Islet of Langerhans (tissue), 1 donor: ENCODE data around the gene PARD3.
"Not testable (repeated sequence)": the region's sequence is repeated elsewhere in the genome, so short reads cannot be mapped to it uniquely, and the experiment has no call there.

Experiments
- FAIRE-seq: peaks from one replicate; lab custom pipeline; 2011; peaks lifted over from hg19 to GRCh38; lab: Jason Lieb, UNC

The PARD3 gene

DNA sequence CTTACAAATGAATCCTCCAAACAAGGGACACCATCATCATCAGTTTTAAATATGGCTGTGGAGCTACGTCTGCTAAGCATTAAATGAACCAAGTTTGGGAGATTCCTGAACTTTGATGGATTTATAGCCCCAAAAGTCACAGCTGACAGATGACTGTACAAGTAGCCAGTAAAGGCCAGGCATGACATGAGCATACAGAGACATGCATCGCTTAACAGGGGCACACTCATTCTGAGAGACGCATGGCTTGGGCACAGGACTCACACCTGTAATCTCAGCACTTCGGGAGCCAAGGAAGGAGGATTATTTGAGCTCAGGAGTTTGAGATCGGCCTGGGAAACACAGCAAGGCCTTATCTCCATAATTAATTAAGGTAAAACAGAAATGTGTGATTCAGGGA, 166.2 kb downstream of the PARD3 start:
- no peak for FAIRE-seq

DNA sequence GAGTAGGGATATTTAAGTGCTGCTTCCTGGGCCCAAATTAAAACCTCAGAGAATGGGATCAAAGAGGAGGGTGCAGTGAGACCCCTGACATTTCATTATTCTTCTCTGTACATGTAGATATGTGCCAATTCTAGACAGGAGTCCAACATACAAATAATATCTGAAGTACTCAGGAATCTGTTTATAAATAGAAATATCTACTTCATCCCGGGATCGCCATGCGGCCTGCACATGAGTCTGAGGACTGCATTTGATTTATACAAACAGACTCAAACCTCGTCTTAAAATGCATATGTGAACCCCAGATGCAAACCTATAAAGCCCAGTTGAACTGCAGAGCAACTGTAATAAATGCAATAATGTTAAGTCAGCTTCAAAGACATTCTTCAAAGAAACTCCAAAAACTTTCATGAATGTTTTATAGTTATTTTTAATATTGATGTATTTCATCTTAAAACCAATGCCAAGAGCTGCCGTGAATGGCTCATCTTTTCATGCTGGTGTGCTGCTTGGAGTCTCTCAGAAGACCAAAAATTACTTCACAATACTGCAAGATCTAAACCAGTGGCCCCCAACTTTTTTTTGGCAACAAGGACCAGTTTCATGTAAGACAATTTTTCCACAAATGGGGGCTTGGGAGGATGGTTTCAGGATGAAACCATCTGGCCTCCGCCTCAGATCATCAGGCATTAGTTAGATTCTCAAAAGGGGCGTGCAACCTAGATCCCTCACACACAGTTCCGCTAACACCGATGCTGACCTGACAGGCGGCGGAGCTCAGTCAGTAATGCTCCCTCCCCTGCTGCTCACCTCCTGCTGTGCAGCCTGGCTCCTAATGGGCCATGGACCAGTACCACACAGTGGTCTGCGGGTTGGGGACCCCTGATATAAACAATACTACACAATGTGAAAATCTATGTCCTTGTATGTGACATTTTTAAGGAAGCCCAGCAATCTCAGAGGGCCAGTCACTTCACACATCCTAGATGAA, 166.9 kb downstream of the PARD3 start:
- FAIRE-seq = no peak

GRCh38 chr10:34647160-34647559, 167.9 kb downstream of the PARD3 start:
- no peak for FAIRE-seq

DNA sequence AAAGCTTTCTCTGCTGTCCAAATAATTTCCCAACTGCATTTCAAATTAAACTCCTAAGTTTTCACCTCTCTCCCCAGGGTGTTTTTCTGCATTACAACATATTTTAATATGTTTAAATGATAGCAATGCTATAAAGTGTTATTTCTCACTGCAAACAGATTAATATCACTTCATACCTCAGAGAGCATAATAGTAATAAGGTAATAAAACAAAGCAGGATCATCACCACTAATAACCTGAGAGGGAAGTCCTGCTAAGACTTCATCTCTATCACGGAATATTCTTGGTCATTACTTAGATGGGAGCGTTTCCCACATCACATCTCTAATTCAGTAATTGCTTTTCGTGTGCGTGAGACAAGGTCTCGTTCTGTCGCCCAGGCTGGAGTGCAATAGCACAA, 168.8 kb downstream of the PARD3 start:
- FAIRE-seq = no peak

DNA sequence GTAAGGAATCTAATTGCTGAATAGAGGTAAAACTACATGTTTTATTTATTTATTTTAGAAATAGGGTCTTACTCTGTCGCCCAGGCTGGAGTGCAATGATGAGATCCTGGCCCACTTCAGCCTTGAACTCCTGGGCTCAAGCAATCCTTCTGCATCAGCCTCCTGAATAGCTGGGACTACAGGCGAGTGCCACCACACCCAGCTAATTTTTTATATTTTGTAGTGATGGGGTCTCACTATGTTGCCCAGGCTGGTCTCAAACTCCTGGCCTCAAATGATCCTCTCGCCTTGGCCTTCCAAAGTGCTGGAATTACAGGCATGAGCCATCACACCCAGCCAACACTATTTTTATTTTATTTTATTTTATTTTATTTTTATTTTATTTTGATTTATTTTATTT, 170.3 kb downstream of the PARD3 start:
- not testable (repeated sequence) for FAIRE-seq

- no peak for FAIRE-seq
These were observed 170.9 kb downstream of the PARD3 start for GRCh38 chr10:34644224-34644623.

- no peak for FAIRE-seq
These were observed 171.5 kb downstream of the PARD3 start for GRCh38 chr10:34643620-34644019.

- FAIRE-seq = no peak
These were observed 173.1 kb downstream of the PARD3 start for GRCh38 chr10:34641913-34642558.

GRCh38 chr10:34641147-34641912, 173.8 kb downstream of the PARD3 start:
- no peak for FAIRE-seq

- FAIRE-seq = peak; percentile 56
These were observed 176.6 kb downstream of the PARD3 start for GRCh38 chr10:34638406-34639054.

- peak; percentile 36 for FAIRE-seq
These were observed 177.6 kb downstream of the PARD3 start for GRCh38 chr10:34637418-34637911.

GRCh38 chr10:34635111-34635510, 180.0 kb downstream of the PARD3 start:
- no peak for FAIRE-seq

DNA sequence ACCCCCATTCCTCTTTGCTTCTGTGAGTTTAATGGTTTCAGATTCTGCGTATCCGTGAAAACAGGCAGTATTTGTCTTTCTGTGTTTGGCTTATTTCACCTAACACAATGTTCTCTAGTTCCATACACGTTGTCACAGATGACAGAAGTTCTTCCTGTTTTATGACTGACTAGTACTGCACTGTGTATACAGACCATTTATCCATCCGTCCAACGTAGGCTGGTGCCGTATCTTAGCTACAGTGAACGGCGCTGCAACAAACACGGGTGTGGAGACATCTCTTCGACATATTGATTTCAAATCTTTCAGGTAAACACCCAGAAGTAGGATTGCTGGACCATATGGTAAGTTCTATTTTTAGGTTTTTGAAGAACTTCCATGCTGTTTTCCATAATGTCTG, 181.7 kb downstream of the PARD3 start:
- peak; percentile 89 for FAIRE-seq

GRCh38 chr10:34629084-34629483, 186.0 kb downstream of the PARD3 start:
- FAIRE-seq = no peak

DNA sequence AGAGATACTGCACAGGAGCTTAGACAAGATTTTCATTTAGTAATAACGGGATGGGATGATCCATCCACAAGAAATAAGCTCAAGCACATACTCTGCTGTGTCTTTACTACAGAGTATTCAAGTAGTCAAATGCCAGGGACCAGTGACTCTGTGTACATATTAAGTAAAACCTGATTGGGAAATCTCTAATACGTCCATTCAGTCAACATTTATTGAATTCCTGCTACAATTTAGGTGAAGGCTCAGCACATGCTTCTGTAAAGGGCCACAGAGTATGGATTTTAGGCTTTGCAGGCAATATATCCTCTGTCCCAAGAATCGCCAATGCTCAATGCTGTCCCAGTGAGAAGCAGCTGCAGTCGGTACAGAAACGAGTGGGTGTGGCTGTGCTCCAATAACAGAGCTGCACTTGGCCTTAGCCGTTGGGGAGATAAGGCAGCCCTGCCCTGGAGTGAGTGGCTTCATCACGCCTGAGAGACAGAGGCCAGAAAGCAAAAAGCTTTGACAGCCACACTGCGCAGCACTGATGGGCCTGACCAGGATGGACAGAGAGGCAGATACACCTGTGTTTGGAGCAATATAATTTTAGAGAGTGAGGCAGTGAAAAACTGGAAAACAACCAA, 186.8 kb downstream of the PARD3 start:
- no peak for FAIRE-seq

- FAIRE-seq = no peak
These were observed 187.4 kb downstream of the PARD3 start for GRCh38 chr10:34627741-34628140.

DNA sequence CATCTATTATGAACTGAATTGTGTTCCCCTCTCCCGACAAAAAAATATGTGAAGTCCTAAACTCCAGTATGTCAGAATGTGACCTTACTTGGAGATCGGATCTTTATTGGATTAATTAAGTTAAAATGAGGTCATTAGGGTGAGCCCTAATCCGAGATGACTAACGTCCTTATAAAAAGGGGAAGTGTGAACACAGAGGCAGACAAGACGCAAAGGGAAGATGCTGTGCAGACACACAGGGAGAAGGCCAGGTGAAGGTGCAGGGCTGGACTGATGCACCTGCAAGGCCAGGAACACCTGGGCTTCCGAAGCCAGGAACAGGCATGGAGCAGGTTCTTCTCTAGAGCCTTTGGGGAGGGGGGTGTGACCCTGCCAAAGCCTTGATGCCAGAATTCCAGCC, 187.8 kb downstream of the PARD3 start:
- FAIRE-seq = no peak

- no peak for FAIRE-seq
These were observed 188.8 kb downstream of the PARD3 start for GRCh38 chr10:34626158-34626880.

DNA sequence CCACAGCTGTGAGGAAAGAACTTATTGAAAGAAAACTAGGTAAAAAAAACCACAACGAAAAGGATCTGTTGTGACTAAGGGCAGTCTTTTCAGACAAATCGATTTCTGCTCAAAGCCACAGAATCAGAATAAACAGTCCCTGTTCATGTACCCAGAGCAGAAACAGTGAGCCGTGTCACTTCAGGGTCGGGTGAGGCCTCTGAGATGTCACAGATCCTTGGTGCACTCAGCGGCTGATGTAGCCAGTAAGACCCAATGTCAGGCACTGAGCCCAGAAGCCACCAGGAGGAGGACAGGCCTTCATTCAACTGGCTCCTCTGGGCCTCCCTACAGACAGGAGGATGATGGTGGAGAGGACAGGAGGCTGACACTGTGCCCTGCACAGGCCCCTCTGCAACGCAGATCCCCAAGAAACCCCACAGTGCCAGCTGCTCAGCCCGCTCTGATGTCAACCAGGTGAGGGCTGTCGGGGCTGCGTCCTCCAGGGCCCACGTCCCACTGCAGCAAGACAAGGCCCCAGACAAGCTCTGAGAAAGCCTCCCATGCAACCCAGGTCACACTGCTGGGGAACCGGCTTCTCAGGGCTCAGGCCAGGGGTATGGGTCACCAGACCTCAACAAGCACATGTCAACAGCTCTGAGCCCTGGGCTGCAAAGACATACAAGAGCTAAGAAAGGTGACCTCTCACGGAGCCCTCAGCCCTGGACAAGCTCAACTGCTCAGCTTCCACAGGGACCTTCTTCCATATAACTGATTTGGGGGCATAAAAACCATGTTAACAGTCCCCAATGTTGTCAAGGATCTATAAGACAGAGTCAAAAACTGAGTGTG, 190.6 kb downstream of the PARD3 start:
- no peak for FAIRE-seq

GRCh38 chr10:34622945-34623344, 192.2 kb downstream of the PARD3 start:
- no peak for FAIRE-seq
